Erythroblast (primary cell): ENCODE results near the gene FERMT3.

Experiments
- GATA1 ChIP-seq: IDR thresholded peaks from 2 replicates; pipeline ENCODE4 v1.6.1; 2011; ENCODE audit warnings: low read depth, mild to moderate bottlenecking, control low read depth, low read length, moderate library complexity
- POLR2A ChIP-seq: IDR thresholded peaks from 2 replicates; pipeline ENCODE4 v1.6.1; 2011; ENCODE audit warnings: mild to moderate bottlenecking, low read length

DNA sequence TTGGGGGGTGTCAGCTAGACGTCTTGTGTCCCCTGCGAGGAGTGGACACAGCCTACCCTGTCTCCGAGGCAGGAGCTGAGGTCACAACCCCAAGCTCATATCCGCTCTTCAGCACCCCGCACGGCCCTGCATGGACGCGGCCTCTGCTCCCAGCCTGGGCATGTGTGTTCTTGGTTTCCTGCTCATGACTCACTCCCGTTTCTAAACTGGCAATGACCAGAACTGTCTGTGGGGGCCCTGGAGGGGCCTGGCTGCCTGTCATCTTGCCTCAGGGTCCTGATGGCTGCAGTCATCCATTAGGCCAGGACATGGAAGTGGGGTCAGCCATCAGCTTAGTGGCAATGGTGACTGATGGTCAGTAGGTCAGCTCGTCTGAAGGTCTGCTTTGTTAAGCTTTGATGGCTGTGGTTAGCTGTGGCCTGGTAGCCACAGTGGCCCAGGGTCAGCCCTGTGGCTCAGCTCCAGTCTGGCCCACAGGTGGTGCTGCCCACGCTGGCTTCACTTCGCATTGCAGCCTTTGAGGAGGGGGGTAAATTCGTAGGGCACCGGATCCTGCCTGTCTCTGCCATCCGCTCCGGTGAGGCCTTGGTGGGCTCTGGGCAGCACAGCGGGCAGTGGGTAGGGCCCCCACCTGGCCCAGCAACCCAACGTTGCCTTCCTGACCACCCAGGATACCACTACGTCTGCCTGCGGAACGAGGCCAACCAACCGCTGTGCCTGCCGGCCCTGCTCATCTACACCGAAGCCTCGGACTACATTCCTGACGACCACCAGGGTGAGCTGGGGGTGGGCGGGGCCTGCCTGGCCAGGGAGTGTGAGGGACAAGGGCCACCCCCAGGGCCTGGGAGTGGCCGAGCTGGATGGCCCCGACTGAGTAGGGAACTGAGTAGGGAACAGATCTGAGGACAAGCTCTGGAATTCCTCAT lies 56.8 kb downstream of the FERMT3 start:
- TF ChIP-seq POLR2A (no peak), GATA1 (no peak)
